NCI-H2227 treated with DMSO at 0.1 percent for 48 hours (cell line): ENCODE results near the gene FBLN2.

Experiments
- DNase-seq: peaks from one replicate; lab custom pipeline; 2025; lab: John Stamatoyannopoulos, UW

FBLN2 gene

DNA sequence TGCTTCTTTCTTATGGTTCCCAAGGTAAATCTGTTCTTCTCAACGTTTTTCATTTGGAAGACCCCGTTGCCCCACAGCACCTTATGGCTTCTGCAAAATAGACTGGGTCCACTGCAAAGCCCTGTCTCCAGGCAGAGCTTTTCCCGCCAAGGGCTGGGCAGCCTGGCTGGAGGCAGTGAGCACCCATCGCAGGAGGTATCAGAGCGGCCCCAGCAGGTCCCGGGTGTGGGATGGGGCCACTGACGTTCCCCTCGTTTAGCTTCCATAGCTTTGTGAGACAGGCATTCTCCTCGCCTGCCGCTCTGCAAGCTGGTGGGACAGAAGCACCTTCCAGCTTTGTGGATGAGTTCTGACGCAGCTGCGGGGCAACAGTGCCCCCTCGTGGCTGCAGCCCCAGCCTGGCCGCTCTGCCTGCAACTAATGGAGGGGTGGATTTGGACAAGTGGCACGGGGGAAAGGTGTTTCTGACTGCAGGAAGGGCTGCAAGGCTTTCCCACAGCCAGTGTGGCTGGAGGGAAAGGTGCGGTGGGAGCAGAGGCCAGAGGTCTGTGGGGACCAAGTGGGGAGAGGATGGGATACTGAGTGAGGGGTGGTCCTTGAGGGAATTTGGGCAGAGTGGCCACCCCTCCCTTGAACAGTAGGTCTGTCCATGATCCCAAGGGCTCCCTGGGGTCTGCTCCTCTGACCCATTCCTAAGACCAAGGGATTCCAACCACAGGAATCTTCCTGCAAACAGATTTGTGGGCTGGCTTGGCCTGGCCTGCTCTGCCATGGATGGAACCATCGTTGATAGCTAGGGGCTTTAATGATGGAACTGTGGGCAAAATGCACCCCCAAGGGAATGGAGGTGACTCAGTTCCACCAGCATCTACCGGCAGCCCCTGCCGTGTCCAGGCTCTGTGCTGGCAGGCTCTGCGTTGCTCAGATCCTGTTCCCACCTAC lies 99.4 kb downstream of the FBLN2 start:
- DNase-seq = peak; percentile 38

DNA sequence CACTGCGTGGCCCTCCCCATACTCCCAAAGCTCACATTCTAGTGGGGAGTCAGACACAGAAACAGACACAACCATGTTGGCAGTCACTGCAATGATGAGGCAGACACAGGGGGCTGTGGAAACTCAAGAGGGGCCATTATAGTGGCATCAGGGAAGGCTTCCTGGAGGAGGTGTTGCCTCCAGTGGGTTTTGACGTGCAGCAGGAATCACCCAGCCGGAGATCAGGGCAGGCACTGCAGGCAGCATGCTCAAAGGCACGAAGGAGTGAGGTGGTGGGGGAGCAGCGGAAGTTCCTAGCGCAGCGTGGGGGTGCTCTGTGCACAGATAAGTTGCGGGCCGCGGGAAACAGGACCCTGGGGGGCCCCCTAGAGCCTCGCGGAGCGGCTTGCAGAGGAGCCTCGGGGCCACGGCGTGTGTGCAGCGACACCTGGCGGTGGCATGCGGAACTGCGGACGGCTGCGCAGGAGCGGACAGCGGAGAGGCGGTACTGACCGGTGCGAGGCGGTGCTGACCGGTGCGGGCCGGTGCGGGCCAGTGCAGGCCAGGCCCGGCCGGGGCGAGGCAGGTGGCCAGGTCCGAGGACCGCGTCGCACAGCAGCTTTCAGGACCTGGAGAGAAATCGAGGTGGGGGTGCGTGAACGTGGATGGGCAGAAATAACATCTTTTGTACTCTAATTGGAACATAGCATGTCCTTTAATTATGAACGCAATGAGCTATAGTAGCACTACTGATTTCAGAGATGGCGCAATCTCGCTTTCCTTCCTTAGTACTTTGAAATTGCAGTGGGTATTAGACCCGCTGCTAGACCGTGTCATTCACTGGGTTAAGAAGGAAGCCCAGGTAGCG lies 101.5 kb downstream of the FBLN2 start:
- peak; percentile 54 for DNase-seq

DNA sequence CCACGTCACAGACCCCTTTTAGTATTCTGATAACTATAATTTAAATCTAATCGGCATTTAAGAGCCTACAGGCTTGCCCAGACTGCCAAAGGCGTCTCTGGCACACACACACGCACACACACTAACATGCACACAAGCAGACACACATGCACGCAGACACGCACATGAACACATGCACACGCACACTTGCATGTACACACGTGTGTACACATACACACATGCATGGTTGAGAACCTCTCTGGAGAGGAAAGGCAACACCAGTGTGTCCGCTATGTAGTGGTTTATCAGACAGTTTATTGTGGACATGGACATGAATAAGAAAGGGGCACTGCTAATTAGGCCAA lies 102.1 kb downstream of the FBLN2 start:
- no peak for DNase-seq

DNA sequence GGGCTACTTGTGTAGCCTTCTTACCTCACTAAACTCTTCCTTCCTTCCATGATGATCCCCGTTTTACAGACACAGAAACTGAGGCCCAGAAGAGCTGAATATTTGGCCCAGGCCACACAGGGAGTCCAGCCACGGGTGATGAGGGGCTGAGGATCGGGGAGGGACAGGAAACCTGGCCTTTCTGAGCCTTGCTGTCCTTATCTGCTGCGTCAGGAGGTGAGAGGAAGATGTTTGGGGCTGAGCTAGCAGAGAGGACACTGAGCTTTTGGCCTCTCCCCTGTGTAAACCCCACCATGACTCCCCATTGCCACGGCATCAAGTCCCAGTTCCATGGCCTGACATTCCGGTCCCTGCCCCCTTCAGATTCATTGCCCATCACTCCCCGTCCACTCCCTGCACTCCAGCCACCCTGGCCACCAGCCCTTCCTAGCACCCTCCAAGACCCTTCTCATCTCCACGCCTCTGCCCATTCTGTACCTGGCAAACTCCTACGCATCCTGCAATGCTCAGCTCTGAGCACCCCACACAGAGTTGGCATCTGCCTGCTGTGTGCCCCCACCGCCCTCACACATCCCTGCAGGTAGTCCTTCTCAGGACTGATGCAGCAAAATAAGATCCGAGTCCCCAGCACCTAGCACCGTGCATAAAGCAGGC lies 103.0 kb downstream of the FBLN2 start:
- DNase-seq = no peak

DNA sequence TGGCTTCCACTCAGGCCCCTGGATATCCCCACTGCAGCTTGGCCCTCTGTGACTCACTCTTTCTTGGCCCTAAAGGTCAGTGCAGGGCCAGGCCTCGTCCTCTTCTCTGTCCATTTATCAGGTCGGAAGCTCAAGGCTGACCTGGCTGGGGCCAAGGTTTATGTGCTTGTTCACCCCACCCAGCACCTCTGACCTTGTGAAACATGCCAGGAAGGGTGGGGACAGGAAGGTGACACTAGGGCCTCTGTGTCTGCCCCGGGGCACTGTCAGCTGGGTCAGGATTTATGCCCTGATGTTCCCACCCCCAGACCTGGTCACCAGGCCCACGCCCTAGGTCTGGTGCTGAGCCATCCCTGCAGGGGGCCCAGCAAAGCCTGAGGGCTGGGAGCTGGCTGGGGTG lies 103.8 kb downstream of the FBLN2 start:
- DNase-seq = no peak

DNA sequence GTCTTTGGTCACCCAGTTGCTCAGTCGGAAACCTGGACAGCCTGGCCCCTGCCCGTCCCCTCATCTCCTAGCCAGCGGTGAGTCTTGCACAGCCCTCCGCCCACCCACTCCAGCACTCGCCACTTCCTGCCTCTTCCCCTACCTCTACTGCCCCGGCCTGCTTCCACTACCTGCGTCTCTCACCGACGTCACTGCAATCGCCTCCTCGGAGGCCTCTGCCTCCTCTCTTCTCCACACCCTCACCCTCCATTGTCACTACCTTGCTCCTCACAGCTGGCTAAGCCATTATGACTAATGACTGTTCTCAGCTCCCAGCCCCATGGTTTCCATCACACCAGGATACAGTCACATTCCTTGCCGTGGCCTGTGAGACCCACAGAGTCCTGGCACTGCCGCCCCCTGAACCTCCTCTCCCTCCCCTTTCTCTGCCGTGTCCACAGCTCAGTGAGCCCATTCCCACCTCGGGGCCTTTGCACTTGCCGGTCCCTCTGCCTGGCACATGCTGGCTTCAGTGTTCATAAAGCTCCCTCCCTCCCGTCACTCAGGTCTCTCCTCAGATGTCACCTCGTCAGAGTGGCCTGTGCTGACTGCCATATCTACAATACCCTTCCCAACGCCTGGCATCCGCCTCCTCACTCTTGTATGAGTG lies 104.8 kb downstream of the FBLN2 start:
- no peak for DNase-seq

DNA sequence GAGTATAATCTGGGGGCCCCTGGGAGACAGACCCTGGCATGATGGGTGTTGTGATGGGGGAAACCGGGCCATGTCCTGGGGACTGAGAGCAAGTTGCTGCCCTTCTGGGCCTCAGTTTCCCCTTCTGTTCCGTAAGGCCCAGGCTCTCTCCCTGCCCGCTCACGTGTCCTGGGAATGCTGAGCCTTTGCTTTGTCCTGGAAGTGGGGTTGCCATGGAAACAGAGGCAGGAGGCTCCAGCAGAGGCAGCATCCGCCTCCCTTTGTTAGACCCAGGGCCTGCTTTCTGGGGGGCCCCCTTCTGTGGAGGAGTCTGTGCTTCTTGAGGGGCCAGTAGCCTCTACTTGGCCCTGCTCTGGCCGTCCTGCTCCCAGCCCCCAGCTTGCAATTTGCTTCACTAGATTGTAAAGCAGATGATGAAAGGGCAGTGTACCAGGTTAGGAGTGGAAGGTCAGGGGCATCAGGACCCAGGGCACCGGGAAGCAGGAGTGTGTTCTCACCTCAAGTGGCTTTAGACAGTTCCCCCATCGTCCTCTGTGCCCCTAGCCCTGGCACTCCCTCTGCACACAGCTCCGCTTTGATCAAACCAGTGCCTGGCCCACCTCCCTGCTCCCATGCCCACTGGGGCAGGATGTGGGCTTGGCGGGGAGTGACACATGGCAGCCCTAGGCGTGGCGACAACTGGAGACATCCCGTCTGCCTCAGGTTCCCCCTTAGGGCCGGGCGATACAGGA lies 105.6 kb downstream of the FBLN2 start:
- no peak for DNase-seq

DNA sequence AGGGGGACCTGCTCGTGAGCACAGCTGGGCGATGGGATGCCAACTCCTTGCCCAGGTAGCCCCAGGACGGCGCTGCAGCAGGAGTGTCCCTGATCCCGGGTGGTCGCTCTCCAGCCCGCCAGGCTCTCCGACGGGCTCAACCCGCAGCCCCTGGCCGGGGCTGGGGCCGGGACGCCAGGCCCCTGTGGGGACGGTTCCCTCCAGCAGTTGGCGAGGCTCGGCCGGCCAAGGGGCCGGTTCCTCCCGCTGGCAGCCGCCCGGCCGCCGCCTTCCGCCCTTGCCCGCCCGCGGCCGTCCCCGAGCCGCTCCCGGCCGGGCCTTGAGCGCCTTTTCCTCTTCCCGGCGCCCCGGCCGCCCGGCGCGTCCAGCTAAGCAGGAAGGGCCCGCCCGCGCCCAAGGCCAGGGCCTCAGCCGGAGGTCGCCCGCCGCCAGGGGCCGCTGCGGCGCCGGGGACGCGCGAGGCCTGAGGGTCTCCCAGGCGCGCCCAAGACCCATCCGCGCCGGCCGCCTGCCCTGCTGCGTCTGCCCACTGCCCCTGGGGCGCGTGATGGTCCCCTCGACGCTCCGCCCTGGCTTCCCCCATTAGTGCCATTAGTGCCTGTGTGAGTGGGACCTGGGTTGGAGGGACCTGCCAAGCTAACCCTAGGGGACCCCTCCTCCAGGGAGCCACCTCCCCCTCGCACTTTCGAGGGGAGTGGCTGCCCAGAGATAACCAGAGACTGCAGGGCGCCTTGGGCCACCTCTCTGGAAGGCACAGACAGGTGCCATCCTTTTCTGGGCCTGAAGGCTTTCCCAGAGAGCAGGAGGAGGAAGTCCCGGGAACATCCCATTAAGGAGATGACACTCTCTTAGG lies 106.4 kb downstream of the FBLN2 start:
- DNase-seq = no peak

DNA sequence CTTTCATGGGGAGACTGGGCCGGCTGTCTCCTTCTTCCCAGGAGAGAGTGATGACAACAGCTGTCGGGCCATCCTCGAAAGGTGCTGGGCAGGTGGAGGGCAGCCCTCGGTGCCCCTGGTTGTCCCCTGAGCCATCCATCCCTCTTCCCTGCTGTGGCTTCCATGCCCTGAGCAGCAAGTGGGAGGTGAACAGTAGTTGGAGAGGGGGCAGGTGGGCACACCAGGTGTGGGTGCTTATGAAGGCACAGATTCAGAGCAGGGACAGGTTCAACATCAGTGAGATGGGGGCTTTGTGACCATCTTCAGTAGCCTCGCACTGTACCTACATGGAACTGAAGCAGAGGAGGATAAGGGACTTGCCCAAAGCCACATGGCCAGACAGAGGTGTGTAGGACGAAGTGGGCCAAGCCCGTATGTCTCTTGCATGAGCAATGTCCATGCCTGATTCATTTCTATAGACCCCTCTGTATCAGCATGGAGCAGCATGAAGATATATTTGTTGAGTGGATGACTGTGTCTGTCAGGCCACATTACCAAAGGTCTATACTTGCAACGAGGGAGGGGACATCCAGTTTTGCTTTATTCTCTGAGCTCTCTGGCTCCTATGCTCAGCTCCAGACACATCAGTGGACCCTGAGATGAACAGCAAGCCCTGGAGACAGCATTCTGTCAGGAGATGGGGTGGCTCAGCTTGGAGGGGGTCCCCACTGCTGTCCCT lies 107.8 kb downstream of the FBLN2 start:
- no peak for DNase-seq

DNA sequence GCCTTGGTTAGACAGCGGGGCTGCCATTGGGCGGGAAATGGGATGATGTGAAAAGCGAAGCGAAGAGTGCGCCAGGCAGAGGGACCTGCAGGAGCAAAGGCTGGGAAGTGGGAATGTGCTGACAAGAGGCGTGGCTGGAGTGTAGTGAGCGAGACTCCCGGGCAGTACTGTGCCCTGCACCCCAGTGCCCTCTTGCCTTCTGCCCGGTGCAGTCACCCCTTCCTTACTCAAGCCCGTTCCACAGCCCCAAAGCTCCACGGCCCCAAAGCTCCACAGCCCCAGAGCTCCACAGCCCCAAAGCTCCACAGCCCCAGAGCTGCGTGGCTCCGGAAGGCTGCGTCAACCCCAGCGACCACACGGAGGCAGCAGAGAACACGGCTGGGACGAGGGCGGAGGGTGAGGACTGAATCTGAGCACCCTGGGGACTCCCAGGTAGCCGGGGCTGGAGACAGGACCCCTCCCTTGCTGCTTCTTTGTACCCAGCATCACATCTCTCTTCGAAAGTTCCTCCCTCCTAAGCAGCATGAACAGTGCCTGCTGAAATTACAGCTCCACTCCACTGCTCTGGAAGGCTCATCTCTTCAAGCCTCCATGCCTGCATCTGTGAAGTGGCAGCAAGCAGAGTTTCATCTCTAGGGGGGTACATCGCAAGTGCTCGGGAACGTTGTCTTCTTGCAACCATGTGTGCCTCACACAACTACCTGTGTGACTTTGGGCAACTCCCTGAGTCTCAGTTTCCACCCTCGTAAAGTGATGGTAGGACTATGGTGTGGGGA lies 108.9 kb downstream of the FBLN2 start:
- peak; percentile 71 for DNase-seq

DNA sequence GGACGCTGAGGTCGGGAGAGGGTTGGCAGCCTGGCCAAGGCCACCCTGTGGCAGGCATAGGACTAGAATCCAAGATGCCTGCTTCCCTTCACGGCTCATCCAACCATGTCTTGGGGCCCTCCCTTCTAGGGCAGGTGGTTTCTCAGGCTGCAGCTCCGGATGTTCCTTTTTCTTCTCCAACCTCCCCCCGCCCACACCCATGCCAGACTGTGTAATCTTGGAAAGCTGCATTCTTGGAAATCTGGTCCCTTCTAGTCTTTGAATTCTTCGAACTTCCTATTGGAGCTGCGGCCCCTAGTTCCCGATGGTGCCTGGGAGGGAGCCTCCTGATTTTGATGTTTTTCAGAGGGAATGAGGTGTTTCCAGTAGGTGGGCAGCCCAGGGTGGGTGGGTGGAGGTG lies 109.8 kb downstream of the FBLN2 start:
- DNase-seq = no peak

DNA sequence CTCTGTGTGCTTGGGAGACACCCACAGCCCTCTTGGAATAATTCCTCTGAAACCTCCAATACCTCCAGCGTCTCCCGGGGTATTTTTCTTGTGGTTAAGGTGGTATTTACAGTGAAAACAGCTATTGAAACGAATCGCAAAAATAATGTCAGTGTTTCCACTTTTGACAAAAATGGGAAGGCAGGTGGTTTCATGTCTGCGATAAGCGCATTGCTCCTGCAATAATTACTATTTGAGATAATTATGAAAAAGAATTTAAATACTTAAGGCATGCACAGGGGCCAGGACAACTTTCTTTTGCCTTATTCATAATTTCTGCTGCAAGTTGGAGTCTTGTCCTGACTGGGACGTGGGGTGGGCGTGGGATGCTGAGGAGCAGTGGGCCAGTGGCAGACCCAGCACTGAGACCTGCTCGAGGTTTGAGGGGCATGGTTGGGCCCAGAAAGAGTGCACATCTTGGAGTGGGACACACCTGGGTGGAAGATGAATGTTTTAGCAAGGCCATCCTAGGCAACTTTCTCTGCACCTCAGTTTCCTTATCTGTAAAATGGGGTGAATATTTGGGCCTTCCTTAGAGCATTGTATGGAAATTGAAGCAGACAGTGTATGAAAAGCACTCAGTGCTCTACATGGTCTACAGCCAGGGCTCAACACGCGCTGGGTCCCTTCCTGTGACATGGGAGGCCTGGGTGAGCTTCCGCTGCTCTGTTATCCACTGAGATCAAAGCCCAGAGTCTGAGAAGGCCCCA lies 110.5 kb downstream of the FBLN2 start:
- no peak for DNase-seq

DNA sequence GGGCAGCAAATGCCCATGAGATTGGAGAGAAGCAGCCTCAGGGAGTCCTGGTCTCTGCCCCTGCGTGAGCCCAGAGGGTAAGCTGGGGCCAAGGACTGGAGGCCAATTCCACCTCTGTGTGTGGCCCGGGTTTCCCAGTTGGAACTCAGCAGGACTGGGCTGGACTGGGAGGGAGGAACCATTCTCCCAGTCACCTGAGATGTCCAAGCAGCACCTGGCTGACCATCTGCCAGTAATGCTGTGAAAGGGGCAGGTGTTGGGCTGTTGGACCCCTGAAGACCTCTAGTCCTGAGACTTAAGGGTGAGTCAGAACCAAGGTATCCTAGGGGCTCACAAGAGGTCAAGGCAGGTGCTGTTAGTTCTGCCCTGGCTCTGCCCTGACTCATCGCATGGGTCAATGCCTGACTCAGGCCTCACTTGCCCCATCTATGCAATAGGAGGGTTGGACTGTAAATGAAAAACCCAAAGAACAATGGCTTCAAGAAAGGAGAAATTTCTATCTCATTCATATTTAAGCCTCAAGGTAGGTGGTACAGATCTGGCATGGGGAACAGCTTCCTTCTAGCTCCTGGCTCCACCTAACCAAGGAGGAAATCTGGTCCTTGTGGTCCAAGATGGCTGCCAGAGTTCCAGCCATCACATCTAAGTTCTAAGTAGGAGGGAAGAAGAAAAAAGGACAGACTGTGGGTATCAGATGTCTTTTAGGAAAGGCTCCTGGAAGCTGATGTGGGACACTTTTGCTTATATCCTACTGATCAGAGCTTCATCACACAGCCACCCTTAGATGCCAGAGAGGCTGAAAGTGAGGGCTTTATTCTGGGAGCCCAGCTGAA lies 111.3 kb downstream of the FBLN2 start:
- no peak for DNase-seq

DNA sequence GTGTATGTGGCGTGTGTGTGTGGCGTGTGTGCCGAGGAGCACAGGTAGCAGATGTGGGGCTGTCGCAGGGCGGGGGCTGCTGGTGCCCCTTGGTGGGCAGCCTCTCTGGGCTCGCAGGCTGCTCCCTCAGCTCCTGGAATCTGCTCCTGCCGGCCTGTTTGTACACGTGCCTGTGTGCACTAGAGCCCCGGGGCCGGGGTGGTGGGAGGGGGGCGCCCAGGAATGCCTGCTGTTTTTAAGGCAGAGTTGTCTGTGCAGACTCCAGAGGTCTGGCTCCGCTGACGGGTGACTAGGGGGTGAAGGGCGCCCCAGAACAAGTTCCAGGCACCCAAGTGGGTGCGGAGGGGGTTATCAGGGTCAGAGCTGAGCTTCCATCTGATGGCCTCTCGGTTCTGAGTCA lies 112.2 kb downstream of the FBLN2 start:
- no peak for DNase-seq

DNA sequence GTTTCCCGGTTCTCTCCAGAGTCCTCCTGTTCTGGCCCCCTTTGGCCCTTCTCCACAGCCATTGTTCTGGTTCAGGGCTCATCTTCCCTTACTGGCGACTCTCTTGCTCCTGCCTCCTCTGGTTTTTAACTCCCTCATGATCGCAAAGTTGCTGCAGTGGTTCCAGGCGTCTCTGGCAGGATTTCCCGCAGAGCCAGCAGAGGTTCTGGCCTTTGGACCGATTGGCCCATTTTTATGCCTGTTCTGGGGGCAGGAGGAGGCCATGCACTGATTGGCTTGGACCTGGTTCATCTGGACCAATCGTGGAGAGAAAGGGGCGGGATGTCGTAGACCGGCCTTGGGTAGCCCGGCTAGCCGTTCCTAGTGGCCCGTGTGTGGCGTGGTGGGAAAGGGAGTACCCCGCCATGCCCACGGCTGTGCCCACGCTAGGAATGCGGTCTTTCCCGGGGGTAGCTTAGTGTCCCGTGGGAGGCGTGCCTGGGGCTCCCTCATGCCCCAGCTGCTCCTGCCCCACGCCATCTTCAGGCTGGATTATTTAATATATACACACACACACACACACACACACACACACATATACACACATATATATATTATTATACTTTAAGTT lies 113.4 kb downstream of the FBLN2 start:
- no peak for DNase-seq

DNA sequence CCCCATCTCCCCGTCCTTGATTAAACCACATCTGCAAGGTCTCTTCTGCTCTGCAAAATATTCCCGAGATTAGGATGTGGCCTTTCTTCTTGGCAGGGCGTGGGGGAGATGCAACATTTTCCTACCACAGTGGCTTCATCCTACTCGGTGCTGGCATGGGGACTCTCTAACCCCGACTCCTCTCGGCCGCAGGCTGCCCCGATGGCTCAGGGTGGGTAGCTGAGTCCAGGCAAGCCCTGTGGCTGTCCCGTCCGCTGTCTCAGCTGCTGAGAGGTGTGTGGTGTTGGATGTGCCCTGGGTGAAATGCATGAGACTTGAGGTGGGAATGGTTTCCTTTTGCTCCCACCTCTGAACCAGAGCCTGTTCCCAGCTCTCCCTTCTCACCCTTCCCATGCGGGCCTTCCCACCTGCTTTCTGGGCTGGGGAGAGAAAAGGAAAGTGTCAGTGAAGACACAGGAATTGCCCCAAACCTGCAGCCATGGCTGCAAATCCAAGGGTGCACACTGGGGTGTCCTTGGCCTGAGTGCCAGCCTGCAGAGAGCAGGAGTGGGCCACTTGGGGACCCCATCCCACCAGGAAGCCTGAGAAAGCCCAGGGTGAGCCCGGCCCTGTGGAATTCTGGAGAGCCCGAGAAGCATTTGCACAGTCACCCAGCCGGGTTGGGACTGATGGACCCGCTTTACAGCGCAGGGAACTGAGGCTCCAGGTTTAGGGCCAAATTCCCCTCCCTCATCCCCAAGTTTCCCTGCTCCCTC lies 115.0 kb downstream of the FBLN2 start:
- DNase-seq = no peak
